PFSK-1 (cell line): ENCODE measurements around the gene COL1A2.

Experiments used
- FOXP2 ChIP-seq: optimal IDR thresholded peaks from 2 replicates; pipeline ENCODE3; 2011; ENCODE audit warnings: borderline replicate concordance, control low read depth, inconsistent platforms; ENCODE audit not compliant: insufficient read depth; ENCODE audit errors: extremely low read length, extremely low read depth
- POLR2AphosphoS5 ChIP-seq: IDR thresholded peaks from 2 replicates; pipeline ENCODE4 v1.6.1; 2012; ENCODE audit warnings: low read depth, mild to moderate bottlenecking, control low read depth, low read length, moderate library complexity
- SIN3A ChIP-seq: IDR thresholded peaks from 2 replicates; pipeline ENCODE4 v1.6.1; 2012; ENCODE audit warnings: mild to moderate bottlenecking, low read length, moderate library complexity, borderline replicate concordance; ENCODE audit not compliant: insufficient read depth
- TAF1 ChIP-seq: IDR thresholded peaks from 2 replicates; pipeline ENCODE4 v1.6.1; 2012; ENCODE audit warnings: low read length, control low read depth, borderline replicate concordance; ENCODE audit not compliant: insufficient read depth
- TF ChIP-seq, protein P1 (sequence below), 2 experiments: IDR thresholded peaks; 2 replicates each; pipeline versions ENCODE4 v1.6.1 to v1.8.0; 2011 to 2012; ENCODE audit warnings: low read depth in 2 of 2, low read length in 2 of 2, control low read depth in 1 of 2, inconsistent platforms in 1 of 2, mild to moderate bottlenecking in 1 of 2, moderate library complexity in 1 of 2; ENCODE audit not compliant: insufficient read depth in 1 of 2

The COL1A2 gene

DNA sequence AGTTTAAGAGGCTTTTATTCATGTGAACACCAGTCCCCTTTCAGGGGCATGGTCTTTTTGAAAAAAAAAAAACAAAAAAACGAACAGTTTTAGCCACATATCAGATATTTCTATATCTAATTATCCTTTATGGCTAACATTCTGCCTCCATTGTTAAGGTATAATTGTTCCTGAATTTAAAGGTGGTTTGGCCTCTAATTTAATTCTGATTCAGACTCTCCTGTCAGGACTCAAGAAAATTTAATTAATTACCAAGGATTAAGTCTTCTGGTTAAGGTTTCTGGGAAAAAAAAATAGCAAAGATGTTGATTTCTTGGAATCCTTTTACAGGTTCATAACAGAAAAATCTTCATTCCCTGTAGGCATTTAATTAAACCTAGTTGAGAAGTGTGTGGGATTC lies 27.4 kb downstream of the COL1A2 start:
- no peak for TF ChIP-seq TAF1
- TF ChIP-seq, protein P1, sequence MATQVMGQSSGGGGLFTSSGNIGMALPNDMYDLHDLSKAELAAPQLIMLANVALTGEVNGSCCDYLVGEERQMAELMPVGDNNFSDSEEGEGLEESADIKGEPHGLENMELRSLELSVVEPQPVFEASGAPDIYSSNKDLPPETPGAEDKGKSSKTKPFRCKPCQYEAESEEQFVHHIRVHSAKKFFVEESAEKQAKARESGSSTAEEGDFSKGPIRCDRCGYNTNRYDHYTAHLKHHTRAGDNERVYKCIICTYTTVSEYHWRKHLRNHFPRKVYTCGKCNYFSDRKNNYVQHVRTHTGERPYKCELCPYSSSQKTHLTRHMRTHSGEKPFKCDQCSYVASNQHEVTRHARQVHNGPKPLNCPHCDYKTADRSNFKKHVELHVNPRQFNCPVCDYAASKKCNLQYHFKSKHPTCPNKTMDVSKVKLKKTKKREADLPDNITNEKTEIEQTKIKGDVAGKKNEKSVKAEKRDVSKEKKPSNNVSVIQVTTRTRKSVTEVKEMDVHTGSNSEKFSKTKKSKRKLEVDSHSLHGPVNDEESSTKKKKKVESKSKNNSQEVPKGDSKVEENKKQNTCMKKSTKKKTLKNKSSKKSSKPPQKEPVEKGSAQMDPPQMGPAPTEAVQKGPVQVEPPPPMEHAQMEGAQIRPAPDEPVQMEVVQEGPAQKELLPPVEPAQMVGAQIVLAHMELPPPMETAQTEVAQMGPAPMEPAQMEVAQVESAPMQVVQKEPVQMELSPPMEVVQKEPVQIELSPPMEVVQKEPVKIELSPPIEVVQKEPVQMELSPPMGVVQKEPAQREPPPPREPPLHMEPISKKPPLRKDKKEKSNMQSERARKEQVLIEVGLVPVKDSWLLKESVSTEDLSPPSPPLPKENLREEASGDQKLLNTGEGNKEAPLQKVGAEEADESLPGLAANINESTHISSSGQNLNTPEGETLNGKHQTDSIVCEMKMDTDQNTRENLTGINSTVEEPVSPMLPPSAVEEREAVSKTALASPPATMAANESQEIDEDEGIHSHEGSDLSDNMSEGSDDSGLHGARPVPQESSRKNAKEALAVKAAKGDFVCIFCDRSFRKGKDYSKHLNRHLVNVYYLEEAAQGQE (IDR thresholded peaks at IDR 0.05; ENCODE audit: insufficient read depth in 1 of 2, low read depth in 2 of 2, low read length in 2 of 2) = no peak
- TF ChIP-seq FOXP2 = no peak
- no peak for TF ChIP-seq POLR2AphosphoS5
- no peak for TF ChIP-seq SIN3A

DNA sequence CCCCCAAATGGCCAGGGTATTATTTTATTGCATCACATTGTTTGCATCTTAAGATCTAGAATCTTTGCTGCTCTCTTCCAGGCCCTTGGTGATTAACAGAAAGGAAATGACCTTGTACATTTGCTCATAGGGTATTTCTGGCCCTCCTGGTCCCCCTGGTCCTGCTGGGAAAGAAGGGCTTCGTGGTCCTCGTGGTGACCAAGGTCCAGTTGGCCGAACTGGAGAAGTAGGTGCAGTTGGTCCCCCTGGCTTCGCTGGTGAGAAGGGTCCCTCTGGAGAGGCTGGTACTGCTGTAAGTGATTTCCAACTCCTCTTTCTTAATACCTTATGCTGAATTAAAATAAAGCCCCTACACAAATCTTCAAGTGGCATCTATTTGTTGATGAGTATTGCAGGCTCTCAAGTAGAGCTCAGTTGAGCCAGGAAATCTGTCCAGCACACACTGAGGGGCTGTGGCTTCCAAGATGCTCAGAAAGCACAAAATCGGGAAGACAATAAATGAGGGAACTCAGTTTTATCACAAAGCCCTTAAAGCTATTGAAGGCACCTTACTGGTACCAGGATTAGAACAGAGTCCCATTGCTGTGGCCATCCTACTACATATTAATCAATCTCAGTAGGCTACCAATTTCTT lies 28.2 kb downstream of the COL1A2 start:
- TF ChIP-seq, protein P1 (IDR thresholded peaks at IDR 0.05; ENCODE audit: insufficient read depth in 1 of 2, low read depth in 2 of 2, low read length in 2 of 2) = no peak
- TF ChIP-seq POLR2AphosphoS5 (no peak), FOXP2 (no peak), SIN3A (no peak), TAF1 (no peak)

DNA sequence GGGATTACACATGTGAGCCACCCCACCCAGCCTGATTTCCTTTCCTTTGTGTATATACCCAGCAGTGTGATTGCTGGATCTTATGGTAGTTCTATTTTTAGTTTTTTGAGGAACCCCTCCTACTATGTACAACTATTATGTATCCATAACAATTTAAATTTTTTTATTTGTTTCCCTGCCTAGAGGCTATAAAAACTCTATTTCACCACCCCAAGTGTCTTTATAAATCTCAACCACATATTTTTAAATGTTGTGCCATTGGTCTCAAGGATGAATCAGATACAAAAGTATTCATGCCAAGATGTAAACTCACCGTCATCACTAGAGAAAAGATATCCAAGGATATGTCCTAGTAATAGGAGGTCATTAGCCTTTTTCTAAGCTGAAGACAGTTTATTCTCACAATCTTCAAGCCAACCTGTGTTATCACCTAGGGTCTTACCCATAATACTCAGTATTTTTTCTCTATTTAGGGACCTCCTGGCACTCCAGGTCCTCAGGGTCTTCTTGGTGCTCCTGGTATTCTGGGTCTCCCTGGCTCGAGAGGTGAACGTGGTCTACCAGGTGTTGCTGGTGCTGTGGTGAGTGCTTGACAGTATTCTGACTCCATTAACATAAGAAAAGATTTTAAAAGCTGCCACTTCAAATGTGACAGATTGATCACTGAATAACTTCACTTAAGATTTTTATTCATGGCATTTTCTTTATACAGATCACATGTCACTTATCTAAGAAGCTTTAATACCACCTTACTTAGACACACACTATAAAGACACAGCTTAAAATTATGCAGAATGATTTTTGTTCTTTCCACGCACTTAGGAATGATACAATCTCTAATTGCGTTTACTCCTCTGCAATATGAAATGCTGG lies 29.4 kb downstream of the COL1A2 start:
- TF ChIP-seq TAF1 = no peak
- no peak for TF ChIP-seq SIN3A
- TF ChIP-seq, protein P1 (IDR thresholded peaks at IDR 0.05; ENCODE audit: insufficient read depth in 1 of 2, low read depth in 2 of 2, low read length in 2 of 2) = no peak
- TF ChIP-seq FOXP2 = no peak

DNA sequence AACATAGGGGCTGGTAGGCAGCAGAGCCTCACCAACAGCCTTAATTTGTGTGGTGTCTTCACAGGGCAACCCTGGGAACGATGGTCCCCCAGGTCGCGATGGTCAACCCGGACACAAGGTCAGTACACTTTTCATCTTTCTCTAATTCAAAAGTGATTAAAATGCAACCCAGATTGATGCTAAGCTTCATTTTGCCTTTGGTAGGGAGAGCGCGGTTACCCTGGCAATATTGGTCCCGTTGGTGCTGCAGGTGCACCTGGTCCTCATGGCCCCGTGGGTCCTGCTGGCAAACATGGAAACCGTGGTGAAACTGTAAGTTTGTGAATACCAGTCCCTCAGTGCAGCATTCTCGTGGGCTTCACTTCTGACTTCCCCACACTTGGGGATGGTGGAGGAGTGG lies 30.9 kb downstream of the COL1A2 start:
- TF ChIP-seq, protein P1 (IDR thresholded peaks at IDR 0.05; ENCODE audit: insufficient read depth in 1 of 2, low read depth in 2 of 2, low read length in 2 of 2) = no peak
- TF ChIP-seq TAF1 (no peak), POLR2AphosphoS5 (no peak), SIN3A (no peak), FOXP2 (no peak)
